ENCODE measurements around the gene SFXN1. TPM values are rescaled to one million over a fixed set of nuclear protein-coding genes. Genes with fewer than 3 reads are reported as not detected.

SFXN1 gene
- total and polyA plus RNA-seq, 9 of the 15 experiments (the other 6 are each of a cell fraction or from before 2014, with no cell fraction given): 31.8 to 261 (median 113) TPM

- TF ChIP-seq ARID4B (CRISPR knock-in tag; IDR thresholded peaks at IDR 0.05): no peak
- no peak for TF ChIP-seq THRAP3 (IDR thresholded peaks at IDR 0.05; ENCODE audit: borderline replicate concordance)
- no peak for TF ChIP-seq KLF6 (CRISPR knock-in tag; IDR thresholded peaks at IDR 0.05; ENCODE audit: borderline replicate concordance)
- TF ChIP-seq CBFB (CRISPR knock-in tag; IDR thresholded peaks at IDR 0.05): no peak; the same call in 1 of the 2 replicates
- peak; percentile 90 for TF ChIP-seq ARID2 (IDR thresholded peaks at IDR 0.05)
- no peak for TF ChIP-seq POU5F1 (IDR thresholded peaks at IDR 0.05; ENCODE audit: borderline replicate concordance, low read depth, low read length, partially characterized antibody)
- TF ChIP-seq ZNF277 (CRISPR knock-in tag; IDR thresholded peaks at IDR 0.05; ENCODE audit: borderline replicate concordance): no peak
- TF ChIP-seq CREB5 (CRISPR knock-in tag; IDR thresholded peaks at IDR 0.05): no peak
- TF ChIP-seq PRMT5 (CRISPR knock-in tag; IDR thresholded peaks at IDR 0.05): no peak
- no peak for TF ChIP-seq RBM14 (IDR thresholded peaks at IDR 0.05; ENCODE audit: borderline replicate concordance, insufficient read depth, low read depth, low read length)
- TF ChIP-seq MYNN (IDR thresholded peaks at IDR 0.05): peak; percentile 36; the same call in 1 of the 2 replicates
- no peak for TF ChIP-seq MYNN (CRISPR knock-in tag; IDR thresholded peaks at IDR 0.05)
- TF ChIP-seq YY1 (IDR thresholded peaks at IDR 0.05; ENCODE audit: borderline replicate concordance in 1 of 3, control insufficient read depth in 1 of 3, extremely low read depth in 1 of 3, insufficient read depth in 3 of 3, insufficient read length in 1 of 3, insufficient replicate concordance in 2 of 3, low read depth in 1 of 3, low read length in 2 of 3): peak in 1 of 3 experiments; percentile 48
- TF ChIP-seq NR2C1 (IDR thresholded peaks at IDR 0.05): no peak
- no peak for TF ChIP-seq NR2C1 (tag; IDR thresholded peaks at IDR 0.05)
- no peak for TF ChIP-seq ADNP (tag; IDR thresholded peaks at IDR 0.05)
- TF ChIP-seq ZKSCAN8 (CRISPR knock-in tag; IDR thresholded peaks at IDR 0.05): no peak
- no peak for TF ChIP-seq ELF2 (CRISPR knock-in tag; IDR thresholded peaks at IDR 0.05)
- TF ChIP-seq ZNF79 (CRISPR knock-in tag; IDR thresholded peaks at IDR 0.05; ENCODE audit: low read depth): no peak
Observed at GRCh38 chr5:175534070-175534932, 55.9 kb downstream of the SFXN1 start (continued).

All from K562 (cell line).